Rectal smooth muscle tissue (tissue), 1 donor: ENCODE results near the gene MELTF.

Experiments
- H3K27ac ChIP-seq: one replicate; pipeline ENCODE4 v1.7.0; 2013; ENCODE audit warnings: low read depth, low read length, inconsistent platforms
- H3K27me3 ChIP-seq: one replicate; pipeline ENCODE4 v1.7.0; 2013; ENCODE audit warnings: low read length; ENCODE audit not compliant: control insufficient read depth, insufficient read depth
- H3K36me3 ChIP-seq: one replicate; pipeline ENCODE4 v1.7.0; 2013; ENCODE audit warnings: low read length; ENCODE audit not compliant: control insufficient read depth, insufficient read depth
- H3K4me1 ChIP-seq: one replicate; pipeline ENCODE4 v1.7.0; 2013; ENCODE audit warnings: low read length; ENCODE audit not compliant: control insufficient read depth, insufficient read depth
- H3K4me3 ChIP-seq: one replicate; pipeline ENCODE4 v1.7.0; 2013; ENCODE audit warnings: low read length
- H3K9ac ChIP-seq: one replicate; pipeline ENCODE4 v1.7.0; 2013; ENCODE audit warnings: low read length

The MELTF gene

GRCh38 chr3:197023998-197024651 lies 5.5 kb downstream of the MELTF start:
- Histone ChIP-seq H3K27ac (no peak overlapping the region), H3K4me1 (no peaks in the 10 kb centered on the region), H3K27me3 (no peaks in the 10 kb centered on the region), H3K9ac (no peak overlapping the region), H3K4me3 (no peak overlapping the region), H3K36me3 (no peaks in the 10 kb centered on the region)

- H3K4me3 ChIP-seq = no peak overlapping the region
- H3K27ac ChIP-seq = no peak overlapping the region
- H3K9ac ChIP-seq = no peak overlapping the region
Measured at GRCh38 chr3:197023241-197023997, 6.2 kb downstream of the MELTF start.

DNA sequence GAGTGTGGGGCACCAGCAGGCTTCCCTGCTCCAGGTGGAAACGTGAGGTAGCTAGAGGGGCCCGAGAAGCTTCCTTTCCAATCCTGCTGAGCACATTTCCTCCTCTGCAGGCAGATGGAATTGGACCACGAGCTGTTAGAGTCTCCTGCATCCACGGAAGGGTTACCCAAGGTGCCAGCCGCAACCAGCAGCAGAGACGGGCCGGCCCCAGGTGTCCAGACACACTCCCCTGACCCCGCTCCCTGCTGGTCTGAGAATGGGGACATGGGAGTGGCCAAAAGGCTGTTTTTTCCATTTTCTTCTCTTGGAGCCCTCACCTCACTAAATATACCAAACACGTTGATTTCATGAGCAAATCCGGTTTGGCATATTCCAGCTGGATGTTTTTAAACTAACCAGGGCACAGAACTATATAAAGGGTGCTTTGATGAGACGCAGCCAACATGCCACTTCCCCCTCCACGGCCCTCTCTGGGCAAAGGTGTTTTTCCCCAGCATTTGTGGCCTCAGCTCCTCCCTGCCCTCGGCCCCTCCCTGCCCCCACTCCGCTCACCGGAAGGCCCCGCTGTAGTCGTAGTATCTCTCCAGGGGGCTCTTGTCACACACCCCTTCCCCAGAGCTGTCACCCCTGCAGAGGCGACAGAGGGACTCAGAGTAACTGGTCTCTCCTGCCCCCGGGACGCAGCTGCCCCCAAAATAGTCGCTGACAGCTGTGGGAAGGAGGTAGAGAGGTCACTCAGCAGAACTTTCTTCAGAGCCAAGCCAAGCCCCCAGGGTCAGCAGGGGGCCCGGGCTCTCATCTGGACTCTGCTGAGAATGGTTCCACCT lies 7.0 kb downstream of the MELTF start:
- Histone ChIP-seq H3K36me3 (no peaks in the 10 kb centered on the region), H3K9ac (no peak overlapping the region), H3K4me1 (no peaks in the 10 kb centered on the region), H3K27me3 (no peaks in the 10 kb centered on the region), H3K27ac (no peak overlapping the region), H3K4me3 (no peak overlapping the region)

More at GRCh38 chr3:197023241-197023997, 6.2 kb downstream of the MELTF start:
- no peaks in the 10 kb centered on the region for H3K27me3 ChIP-seq
- H3K36me3 ChIP-seq = no peaks in the 10 kb centered on the region
- H3K4me1 ChIP-seq = no peaks in the 10 kb centered on the region

DNA sequence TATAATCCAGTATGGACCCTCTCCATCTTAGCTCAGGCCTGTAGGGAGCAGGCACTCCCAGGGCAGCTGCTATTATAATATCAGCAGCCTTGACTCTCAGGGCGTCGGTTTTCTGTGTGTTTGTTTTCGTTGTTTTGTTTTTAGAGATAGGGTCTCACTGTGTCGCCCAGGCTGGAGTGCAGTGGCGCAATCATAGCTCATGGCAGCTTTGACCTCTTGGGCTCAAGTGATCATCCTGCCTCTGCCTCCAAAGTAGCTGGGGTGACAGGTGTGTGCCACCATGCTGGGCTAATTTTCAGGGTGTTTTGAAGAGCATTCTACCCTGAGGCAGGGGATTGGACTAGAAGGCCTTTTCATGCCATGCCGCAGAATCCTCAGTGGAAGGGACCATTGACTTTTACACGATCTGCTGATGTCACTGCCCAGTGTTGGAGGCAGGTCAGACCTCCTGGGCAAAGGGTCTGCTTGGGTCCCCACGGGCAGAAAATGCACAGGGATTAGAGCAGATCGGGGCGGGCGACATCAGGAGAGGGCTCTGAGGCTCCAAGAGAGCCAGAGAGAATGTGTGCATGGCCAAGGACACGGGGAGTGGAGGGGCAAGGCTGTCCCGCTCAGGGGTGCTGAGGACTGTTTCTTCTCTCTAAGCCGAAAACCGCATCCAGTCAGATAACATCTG lies 7.8 kb downstream of the MELTF start:
- Histone ChIP-seq H3K4me3 (no peak overlapping the region), H3K36me3 (no peaks in the 10 kb centered on the region), H3K9ac (no peak overlapping the region), H3K4me1 (no peaks in the 10 kb centered on the region), H3K27me3 (no peaks in the 10 kb centered on the region), H3K27ac (no peak overlapping the region)

DNA sequence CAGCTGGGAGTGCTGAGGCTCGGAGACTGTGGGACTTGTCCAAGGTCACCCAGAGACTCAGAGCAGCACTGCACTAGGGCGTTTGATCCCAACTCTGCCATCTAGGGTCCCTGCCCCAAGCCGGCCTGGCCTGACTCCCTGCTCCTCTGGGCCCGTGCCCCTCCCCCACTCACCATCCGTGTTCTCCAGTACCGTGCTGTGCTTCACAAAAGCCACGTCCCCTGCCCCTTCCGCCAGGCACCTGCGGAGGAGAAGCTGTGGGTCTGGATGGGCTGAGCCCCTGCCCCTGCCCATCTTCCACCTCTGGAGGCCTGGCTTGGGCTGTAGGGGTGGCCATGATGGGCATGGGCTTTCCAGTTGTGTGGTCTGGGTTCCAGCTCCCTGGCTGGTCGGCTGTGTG lies 8.4 kb downstream of the MELTF start:
- Histone ChIP-seq H3K4me3 (no peak overlapping the region), H3K9ac (no peak overlapping the region), H3K27me3 (no peaks in the 10 kb centered on the region), H3K4me1 (no peaks in the 10 kb centered on the region), H3K36me3 (no peaks in the 10 kb centered on the region), H3K27ac (no peak overlapping the region)

DNA sequence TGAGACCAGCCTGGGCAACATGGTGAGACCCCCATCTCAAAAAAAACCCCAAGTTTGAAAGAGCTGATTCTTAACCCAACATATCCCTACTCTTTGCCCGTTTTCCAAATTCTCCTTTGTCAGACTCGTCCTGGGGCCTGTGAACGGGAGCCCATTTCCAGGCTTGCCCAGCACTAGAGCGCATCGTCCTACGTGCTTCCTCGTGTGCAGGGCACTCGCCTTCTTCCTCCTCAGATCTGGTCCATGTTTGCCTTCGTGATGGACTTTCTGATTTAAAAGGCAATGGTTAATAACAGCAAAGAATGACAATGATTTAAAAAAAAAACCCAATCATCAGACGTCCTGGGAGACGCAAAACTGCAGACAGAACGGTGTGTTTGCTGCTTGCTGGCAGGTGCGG lies 10.1 kb downstream of the MELTF start:
- Histone ChIP-seq H3K9ac (no peak overlapping the region), H3K27ac (no peak overlapping the region), H3K4me3 (no peak overlapping the region), H3K36me3 (no peaks in the 10 kb centered on the region), H3K4me1 (no peaks in the 10 kb centered on the region), H3K27me3 (no peaks in the 10 kb centered on the region)

GRCh38 chr3:197019021-197019420 lies 10.6 kb downstream of the MELTF start:
- Histone ChIP-seq H3K36me3 (no peaks in the 10 kb centered on the region), H3K9ac (no peak overlapping the region), H3K27ac (no peak overlapping the region)

DNA sequence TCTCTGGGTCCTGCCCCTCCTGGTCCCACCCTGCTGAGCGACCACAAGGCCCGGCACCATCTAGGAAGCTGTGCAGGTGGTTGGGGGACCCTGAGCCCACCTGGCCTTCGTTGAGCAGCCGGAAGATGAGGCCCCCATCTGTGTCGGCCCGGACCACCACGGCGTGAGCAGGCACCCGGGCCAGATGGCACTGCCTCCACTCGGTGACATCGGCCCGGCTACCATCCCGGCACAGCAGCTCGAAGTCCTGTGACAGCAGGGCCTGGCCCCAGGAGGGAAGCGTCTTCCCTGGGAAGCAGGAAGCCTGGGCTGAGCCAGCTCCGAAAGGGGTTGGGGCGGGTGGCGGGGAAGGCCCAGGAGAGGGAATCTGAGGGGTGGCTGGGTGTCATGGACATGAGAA lies 12.6 kb downstream of the MELTF start:
- H3K9ac ChIP-seq = no peak overlapping the region
- no peak overlapping the region for H3K27ac ChIP-seq
- no peaks in the 10 kb centered on the region for H3K27me3 ChIP-seq
- no peaks in the 10 kb centered on the region for H3K36me3 ChIP-seq
- H3K4me1 ChIP-seq = no peaks in the 10 kb centered on the region
- H3K4me3 ChIP-seq = no peak overlapping the region

More at GRCh38 chr3:197019021-197019420, 10.6 kb downstream of the MELTF start:
- no peaks in the 10 kb centered on the region for H3K4me1 ChIP-seq
- no peak overlapping the region for H3K4me3 ChIP-seq
- H3K27me3 ChIP-seq = no peaks in the 10 kb centered on the region

DNA sequence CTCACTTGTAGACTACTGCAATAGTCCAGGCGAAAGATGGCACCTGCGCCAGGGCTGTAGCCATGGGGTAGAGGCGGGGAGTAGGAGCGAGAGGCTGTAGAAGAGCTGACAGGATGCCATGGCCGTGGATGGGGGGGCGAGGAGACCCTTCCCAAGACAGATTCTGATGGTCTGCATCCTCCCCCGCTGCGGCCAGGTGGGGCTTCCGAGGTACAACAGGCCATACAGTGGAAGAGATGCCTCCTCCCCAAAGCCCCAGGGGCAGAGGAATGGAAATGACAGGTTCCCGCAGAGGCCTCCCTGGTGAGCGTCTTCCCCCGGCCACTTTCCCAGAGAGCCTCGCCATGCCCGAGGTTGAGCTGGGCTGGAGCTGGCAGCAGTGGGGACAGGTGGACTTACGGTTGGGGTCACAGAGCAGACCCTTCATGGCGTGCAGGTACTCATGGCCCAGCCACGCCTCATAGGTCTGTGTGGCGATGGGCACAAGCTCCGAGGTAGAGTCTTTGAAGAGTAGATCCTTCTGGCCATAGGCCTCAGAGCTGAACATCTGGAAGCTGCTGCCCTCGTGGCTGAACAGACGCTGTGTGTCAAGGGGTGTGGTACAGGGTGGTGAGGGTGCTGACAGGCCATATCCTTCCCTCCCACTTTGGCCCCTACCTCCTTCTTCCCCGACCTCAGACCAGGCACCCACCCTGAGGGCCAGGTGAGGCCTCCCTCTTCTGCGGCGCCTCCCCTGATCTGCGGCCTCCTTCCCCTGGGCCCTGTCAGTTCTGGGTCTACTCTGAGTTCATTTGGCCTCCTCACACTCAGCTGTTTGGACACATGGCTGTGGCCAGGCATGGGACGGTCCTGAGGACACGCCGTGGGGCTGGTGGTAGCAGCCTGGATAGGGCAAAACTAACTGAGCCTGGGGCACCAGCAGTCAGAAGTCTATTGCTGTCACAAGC lies 13.6 kb downstream of the MELTF start:
- H3K27ac ChIP-seq = no peak overlapping the region
- H3K4me3 ChIP-seq = no peak overlapping the region
- H3K9ac ChIP-seq = no peak overlapping the region
- no peaks in the 10 kb centered on the region for H3K27me3 ChIP-seq
- H3K36me3 ChIP-seq = no peaks in the 10 kb centered on the region
- no peaks in the 10 kb centered on the region for H3K4me1 ChIP-seq

- H3K4me1 ChIP-seq = no peaks in the 10 kb centered on the region
- no peak overlapping the region for H3K9ac ChIP-seq
- H3K4me3 ChIP-seq = no peak overlapping the region
- H3K27me3 ChIP-seq = no peaks in the 10 kb centered on the region
- H3K27ac ChIP-seq = no peak overlapping the region
- no peaks in the 10 kb centered on the region for H3K36me3 ChIP-seq
Measured at GRCh38 chr3:197014942-197015575, 14.6 kb downstream of the MELTF start.

GRCh38 chr3:197014024-197014423 lies 15.6 kb downstream of the MELTF start:
- no peak overlapping the region for H3K4me3 ChIP-seq
- H3K36me3 ChIP-seq = no peaks in the 10 kb centered on the region
- no peak overlapping the region for H3K9ac ChIP-seq
- no peaks in the 10 kb centered on the region for H3K4me1 ChIP-seq
- no peak overlapping the region for H3K27ac ChIP-seq
- no peaks in the 10 kb centered on the region for H3K27me3 ChIP-seq
